Cardiac fibroblast (primary cell): Measurements from ENCODE around the gene MCF2L2.

ENCODE experiments used
- DNase-seq, 2 donors: peaks; one replicate each; pipeline versions ENCODE4 v3.0.0 to v3.0.0-alpha.2; 2010; ENCODE audit warnings: low read depth in 2 of 2
- H3K4me3 ChIP-seq, 2 donors: replicated peaks in 1 of 2; 1 replicate in 1 of 2; 2 replicates in 1 of 2; pipeline ENCODE4 v1.5.1; 2011; ENCODE audit warnings: low read depth in 2 of 2, low read length in 2 of 2, mild to moderate bottlenecking in 2 of 2, moderate library complexity in 1 of 2
- CTCF ChIP-seq: IDR thresholded peaks from one replicate; pipeline ENCODE4 v1.5.1; 2011; ENCODE audit warnings: low read depth, mild to moderate bottlenecking, low read length, inconsistent platforms

Gene MCF2L2

DNA sequence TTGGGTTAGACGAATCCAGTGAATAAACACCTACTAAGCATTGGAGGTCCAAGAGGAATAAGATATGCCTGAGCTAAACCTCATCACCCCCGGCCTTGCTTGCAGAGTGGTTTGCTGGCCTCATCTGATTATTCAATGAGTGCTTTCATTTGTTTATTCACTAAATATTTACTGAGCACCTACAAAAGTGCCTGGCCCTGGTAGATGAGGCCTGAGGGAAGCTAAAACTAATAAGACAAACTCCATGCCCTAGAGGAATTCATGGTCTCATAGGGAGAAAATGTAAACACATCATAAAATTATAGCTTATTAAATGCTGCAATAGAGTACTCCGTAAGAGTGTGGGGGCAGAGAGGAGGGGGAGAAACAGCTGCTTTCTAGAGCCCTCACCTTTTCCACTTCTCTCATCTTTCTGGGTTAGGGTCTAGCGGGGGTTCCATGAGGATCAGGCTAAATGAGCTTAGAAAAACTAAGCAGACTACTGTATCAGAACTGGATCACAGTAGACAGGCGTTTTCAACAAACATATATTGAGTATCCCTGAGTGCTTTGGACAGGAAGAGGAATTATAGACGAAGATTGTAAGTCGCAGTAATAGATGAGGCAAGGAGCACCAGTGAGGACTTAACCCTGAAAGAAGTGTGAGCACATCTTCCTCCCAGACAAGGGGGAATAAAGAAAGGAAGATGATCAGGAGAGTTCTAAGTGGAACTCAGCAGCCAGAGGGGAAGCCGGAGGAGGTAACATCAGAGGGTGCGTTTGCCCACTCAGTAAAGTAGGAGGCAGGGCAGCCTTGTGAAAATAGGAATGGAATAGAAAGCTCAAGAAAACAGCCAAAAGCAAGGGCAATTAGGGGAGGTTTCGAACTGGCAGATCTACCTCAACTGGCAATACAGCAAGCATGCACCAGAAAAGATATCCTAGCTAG lies 234.4 kb downstream of the MCF2L2 start:
- DNase-seq, result no peak
- no peak overlapping the region for H3K4me3 ChIP-seq
- no peak for TF ChIP-seq CTCF

DNA sequence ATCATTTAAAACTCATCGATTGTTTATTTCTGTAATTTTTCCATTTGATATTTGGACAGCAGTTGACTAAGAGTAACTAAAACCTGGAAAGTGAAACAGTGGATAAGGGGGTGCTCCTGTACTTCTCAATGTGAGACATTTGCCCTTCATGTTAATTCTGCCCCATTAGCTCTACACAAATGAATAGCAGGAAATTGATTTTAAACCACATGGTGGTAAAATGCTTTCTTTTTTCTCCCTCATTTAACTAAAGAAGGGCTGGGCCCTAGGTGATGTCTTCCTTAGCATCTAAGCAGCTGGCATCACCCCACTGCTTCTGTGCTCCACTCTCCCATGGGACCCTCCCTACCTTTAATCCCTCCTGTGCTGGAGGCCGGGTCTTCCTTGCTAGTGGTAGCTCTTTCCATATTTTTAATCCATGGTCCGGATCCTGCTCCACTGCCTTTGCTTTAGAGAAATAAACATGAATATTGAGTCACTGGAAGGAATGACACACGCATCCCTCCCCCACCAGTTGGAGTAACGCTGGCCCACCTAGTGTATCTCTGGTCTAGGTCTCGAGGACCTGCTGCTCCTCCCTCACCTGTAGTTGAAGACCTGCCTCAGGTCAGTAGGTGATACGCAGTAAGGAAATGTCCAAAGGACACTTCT lies 235.6 kb downstream of the MCF2L2 start:
- DNase-seq, result no peak
- H3K4me3 ChIP-seq, result no peak overlapping the region
- TF ChIP-seq CTCF, result no peak

- DNase-seq, result peak in 1 of 2 donors; percentile 24
- no peak for TF ChIP-seq CTCF
Measured at GRCh38 chr3:183189641-183190040, 238.8 kb downstream of the MCF2L2 start.

DNA sequence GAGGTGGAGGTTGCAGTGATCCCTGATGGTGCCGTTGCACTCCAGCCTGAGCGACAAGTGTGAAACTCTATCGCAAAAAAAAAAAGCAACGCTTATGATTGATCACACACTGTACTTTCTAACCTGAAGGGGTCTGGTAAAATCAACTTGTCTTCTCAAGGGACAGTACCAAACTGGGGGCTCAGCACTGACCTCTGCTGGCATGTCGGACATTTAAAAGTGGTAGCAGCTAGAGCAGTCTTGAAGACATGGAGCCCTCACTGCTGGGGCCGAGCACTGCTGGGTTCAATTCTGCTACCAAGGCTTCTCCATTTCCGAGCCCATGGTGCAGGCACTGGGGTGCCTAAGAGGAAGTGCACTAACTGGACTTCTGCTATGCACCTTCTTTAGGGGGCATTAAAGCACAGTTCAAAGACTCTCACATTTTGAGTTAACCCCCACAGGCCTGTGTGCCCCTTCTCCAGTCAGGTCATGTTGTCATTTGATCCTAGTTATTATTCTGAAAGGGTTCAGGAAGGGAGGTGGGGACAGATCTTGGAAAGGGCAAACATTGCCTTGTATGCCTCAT lies 239.4 kb downstream of the MCF2L2 start:
- peak; percentile 25 to 47 for DNase-seq
- TF ChIP-seq CTCF, result peak; percentile 36
- H3K4me3 ChIP-seq, result no peak overlapping the region

More at GRCh38 chr3:183189641-183190040, 238.8 kb downstream of the MCF2L2 start:
- no peak overlapping the region for H3K4me3 ChIP-seq

GRCh38 chr3:183185696-183186095 lies 242.7 kb downstream of the MCF2L2 start:
- no peak overlapping the region for H3K4me3 ChIP-seq
- TF ChIP-seq CTCF, result no peak
- DNase-seq, result peak; percentile 81 to 83

DNA sequence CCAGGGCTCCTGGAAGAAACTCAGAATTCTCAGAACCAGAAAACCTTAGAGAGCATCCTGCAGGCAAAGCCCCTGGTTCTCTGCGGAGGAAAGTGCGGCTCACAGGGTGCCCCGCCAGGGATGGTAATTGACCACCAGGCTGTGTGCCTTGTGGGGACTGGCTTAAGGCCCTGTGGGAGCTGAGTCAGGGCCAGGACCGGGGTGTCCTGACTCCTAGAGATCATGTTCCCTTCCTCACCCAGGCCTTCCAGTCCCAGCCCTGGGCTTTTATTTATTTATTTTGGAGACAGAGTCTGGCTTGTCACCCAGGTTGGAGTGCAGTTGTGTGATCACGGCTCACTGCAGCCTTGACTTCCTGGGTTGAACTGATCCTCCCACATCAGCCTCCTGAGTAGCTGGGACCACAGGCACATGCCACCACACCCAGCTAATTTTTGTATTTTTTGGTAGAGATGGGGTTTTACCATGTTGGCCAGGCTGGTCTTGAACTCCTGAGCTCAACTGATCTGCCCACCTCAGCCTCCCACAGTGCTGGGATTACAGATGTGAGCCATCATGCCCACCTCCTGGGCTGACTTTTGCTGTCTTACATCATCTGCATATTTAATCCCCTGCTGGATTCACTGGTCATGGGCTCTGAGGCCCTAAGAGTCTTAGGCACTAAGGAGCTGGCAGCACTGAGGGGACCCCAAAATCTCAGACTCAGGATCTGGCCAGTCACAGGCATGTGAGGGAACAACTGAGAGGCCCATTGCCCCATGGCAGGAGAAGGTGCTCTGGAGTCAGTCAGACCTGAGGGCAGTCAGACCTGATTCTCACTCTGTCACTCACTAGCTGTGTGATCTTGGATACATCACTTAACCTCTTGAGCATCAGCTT lies 245.4 kb downstream of the MCF2L2 start:
- TF ChIP-seq CTCF, result no peak
- H3K4me3 ChIP-seq, result no peak overlapping the region
- peak in 1 of 2 donors; percentile 13 for DNase-seq
